ENCODE measurements around the gene CLDND1.

DNA sequence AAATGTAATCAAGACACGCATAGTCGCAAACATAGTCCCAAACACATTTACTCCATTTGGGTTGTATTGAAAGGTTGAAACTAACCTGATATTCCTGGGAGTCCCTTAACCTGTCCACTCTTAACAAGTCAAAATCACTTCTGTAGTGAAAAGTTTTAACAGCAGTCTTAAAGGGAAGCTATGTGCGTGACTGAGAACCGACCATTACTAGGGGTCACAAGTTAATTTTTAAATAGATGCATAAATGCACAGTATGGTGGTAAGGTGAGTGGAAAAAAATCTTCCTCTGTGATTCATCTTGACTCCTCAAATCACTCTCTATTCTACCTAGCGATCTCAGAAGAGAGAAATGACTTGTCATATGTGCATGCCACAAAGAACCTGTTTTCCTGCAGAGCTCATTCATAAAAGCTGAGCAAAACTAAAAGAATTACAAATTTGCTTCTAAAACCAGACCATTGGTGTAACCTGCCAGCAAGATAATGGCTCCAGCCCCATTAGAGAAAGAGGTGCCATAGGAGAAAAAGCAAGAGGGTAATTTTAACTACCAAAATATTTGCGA lies 13.8 kb upstream of the CLDND1 start:
- TF ChIP-seq, protein P1, sequence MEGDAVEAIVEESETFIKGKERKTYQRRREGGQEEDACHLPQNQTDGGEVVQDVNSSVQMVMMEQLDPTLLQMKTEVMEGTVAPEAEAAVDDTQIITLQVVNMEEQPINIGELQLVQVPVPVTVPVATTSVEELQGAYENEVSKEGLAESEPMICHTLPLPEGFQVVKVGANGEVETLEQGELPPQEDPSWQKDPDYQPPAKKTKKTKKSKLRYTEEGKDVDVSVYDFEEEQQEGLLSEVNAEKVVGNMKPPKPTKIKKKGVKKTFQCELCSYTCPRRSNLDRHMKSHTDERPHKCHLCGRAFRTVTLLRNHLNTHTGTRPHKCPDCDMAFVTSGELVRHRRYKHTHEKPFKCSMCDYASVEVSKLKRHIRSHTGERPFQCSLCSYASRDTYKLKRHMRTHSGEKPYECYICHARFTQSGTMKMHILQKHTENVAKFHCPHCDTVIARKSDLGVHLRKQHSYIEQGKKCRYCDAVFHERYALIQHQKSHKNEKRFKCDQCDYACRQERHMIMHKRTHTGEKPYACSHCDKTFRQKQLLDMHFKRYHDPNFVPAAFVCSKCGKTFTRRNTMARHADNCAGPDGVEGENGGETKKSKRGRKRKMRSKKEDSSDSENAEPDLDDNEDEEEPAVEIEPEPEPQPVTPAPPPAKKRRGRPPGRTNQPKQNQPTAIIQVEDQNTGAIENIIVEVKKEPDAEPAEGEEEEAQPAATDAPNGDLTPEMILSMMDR (conservative IDR thresholded peaks at IDR 0.05; ENCODE audit: low read depth in 2 of 2): no peak
- no peak for TF ChIP-seq POLR2AphosphoS5 (IDR thresholded peaks at IDR 0.05; ENCODE audit: low read depth)

All from GM23338 (cell line).